ENCODE data around the gene KLHL30.

DNA sequence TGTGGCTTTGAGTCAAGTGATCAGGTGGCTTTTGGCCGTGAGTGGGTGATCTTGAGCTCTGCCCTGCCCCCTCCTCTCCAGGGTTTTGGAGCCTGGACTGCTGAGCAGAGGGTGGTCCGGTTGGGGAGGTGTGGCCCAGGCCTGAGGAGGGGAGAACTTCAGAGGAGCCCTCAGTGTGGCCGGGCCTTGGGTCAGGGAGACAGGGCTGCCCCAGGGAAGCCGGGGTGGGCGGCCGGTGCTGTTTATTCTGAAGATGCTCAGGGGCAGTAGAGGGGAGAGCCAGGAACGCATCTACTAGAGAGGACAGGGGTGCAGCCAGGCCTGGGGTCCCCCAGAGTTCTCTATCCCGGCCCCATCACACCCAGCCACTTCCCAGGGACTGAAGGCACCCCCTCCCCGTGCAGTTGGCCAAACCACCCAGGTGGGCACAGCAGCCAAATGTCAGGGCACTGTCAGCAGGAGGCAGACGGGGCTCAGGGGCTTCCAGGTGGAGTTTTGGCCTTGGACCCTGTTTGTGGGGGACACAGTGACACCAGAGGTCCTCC lies 21.3 kb downstream of the KLHL30 start:
- no peak for TF ChIP-seq POLR2A (IDR thresholded peaks at IDR 0.05)
- TF ChIP-seq, protein P1, sequence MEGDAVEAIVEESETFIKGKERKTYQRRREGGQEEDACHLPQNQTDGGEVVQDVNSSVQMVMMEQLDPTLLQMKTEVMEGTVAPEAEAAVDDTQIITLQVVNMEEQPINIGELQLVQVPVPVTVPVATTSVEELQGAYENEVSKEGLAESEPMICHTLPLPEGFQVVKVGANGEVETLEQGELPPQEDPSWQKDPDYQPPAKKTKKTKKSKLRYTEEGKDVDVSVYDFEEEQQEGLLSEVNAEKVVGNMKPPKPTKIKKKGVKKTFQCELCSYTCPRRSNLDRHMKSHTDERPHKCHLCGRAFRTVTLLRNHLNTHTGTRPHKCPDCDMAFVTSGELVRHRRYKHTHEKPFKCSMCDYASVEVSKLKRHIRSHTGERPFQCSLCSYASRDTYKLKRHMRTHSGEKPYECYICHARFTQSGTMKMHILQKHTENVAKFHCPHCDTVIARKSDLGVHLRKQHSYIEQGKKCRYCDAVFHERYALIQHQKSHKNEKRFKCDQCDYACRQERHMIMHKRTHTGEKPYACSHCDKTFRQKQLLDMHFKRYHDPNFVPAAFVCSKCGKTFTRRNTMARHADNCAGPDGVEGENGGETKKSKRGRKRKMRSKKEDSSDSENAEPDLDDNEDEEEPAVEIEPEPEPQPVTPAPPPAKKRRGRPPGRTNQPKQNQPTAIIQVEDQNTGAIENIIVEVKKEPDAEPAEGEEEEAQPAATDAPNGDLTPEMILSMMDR (IDR thresholded peaks at IDR 0.05) = no peak
